H9 (cell line): ENCODE results near the gene ZMAT5. TPM values are rescaled to one million over a fixed set of nuclear protein-coding genes. Genes with fewer than 3 reads are reported as not detected.

Source experiments
- DNase-seq: peaks from one replicate; pipeline ENCODE4 v3.0.0-alpha.2; 2017
- H2AFZ ChIP-seq: one replicate; pipeline ENCODE4 v1.6.1; 2013; ENCODE audit warnings: mild to moderate bottlenecking, low read length, control low read depth, moderate library complexity
- H2AK5ac ChIP-seq: 2 replicates; pipeline ENCODE4 v1.6.1; 2013; ENCODE audit warnings: low read length, control low read depth, mixed read lengths; ENCODE audit not compliant: insufficient read length
- H2BK120ac ChIP-seq: one replicate; pipeline ENCODE4 v1.6.1; 2013; ENCODE audit warnings: low read depth, mild to moderate bottlenecking, low read length, control low read depth, inconsistent platforms; ENCODE audit not compliant: poor library complexity, severe bottlenecking
- H2BK12ac ChIP-seq: 2 replicates; pipeline ENCODE4 v1.6.1; 2013; ENCODE audit warnings: low read length, control low read depth, mixed read lengths, low read depth; ENCODE audit not compliant: insufficient read length
- H2BK15ac ChIP-seq: 2 replicates; pipeline ENCODE4 v1.6.1; 2013; ENCODE audit warnings: low read depth, low read length, control low read depth
- H2BK20ac ChIP-seq: one replicate; pipeline ENCODE4 v1.6.1; 2013; ENCODE audit warnings: low read depth, mild to moderate bottlenecking, low read length, control low read depth, inconsistent platforms; ENCODE audit not compliant: poor library complexity, severe bottlenecking
- H2BK5ac ChIP-seq: 2 replicates; pipeline ENCODE4 v1.6.1; 2013; ENCODE audit warnings: low read length, control low read depth, mixed read lengths; ENCODE audit not compliant: insufficient read length
- H3K14ac ChIP-seq: 2 replicates; pipeline ENCODE4 v1.6.1; 2013; ENCODE audit warnings: low read length, control low read depth; ENCODE audit not compliant: insufficient read depth
- H3K18ac ChIP-seq: 2 replicates; pipeline ENCODE4 v1.6.1; 2013; ENCODE audit warnings: low read depth, mild to moderate bottlenecking, mixed read lengths, low read length, control low read depth; ENCODE audit not compliant: insufficient read length
- H3K23ac ChIP-seq: 2 replicates; pipeline ENCODE4 v1.6.1; 2013; ENCODE audit warnings: low read length, control low read depth, mixed read lengths, low read depth; ENCODE audit not compliant: insufficient read length
- H3K23me2 ChIP-seq: 2 replicates; pipeline ENCODE4 v1.6.1; 2013; ENCODE audit warnings: low read depth, mild to moderate bottlenecking, mixed read lengths, low read length, control low read depth; ENCODE audit not compliant: insufficient read length, poor library complexity, severe bottlenecking
- H3K27ac ChIP-seq: 2 replicates; pipeline ENCODE4 v1.5.1; 2013; ENCODE audit warnings: low read length, control low read depth, mixed read lengths, low read depth; ENCODE audit not compliant: insufficient read length
- H3K27me3 ChIP-seq: 2 replicates; pipeline ENCODE4 v1.6.1; 2013; ENCODE audit warnings: low read length, control low read depth, inconsistent platforms; ENCODE audit not compliant: insufficient read depth
- H3K4ac ChIP-seq: 2 replicates; pipeline ENCODE4 v1.6.1; 2013; ENCODE audit warnings: low read depth, mild to moderate bottlenecking, control low read depth, inconsistent platforms, low read length, moderate library complexity
- H3K4me1 ChIP-seq: 2 replicates; pipeline ENCODE4 v1.6.1; 2013; ENCODE audit warnings: low read length, control low read depth, inconsistent platforms; ENCODE audit not compliant: insufficient read depth
- H3K4me2 ChIP-seq: 2 replicates; pipeline ENCODE4 v1.6.1; 2013; ENCODE audit warnings: low read length, control low read depth, mixed read lengths; ENCODE audit not compliant: insufficient read length, insufficient read depth
- H3K56ac ChIP-seq: 2 replicates; pipeline ENCODE4 v1.6.1; 2013; ENCODE audit warnings: low read depth, mild to moderate bottlenecking, mixed read lengths, low read length, control low read depth; ENCODE audit not compliant: insufficient read length
- H3K79me1 ChIP-seq: 2 replicates; pipeline ENCODE4 v1.6.1; 2013; ENCODE audit warnings: low read depth, mild to moderate bottlenecking, moderate library complexity, low read length, control low read depth, inconsistent platforms; ENCODE audit not compliant: insufficient read depth, poor library complexity, severe bottlenecking
- H3K79me2 ChIP-seq: 2 replicates; pipeline ENCODE4 v1.6.1; 2013; ENCODE audit warnings: low read length, control low read depth, inconsistent platforms; ENCODE audit not compliant: insufficient read depth
- H3K9ac ChIP-seq: 2 replicates; pipeline ENCODE4 v1.6.1; 2013; ENCODE audit warnings: low read length, control low read depth, mixed read lengths; ENCODE audit not compliant: insufficient read length; ENCODE audit errors: extremely low read depth
- H3K9me3 ChIP-seq: one replicate; pipeline ENCODE4 v1.6.1; 2013; ENCODE audit warnings: low read depth, low read length, inconsistent platforms; ENCODE audit not compliant: control insufficient read depth
- H3T11ph ChIP-seq: one replicate; pipeline ENCODE4 v1.6.1; 2013; ENCODE audit warnings: mild to moderate bottlenecking, low read length, control low read depth, inconsistent platforms
- H4K20me1 ChIP-seq: one replicate; pipeline ENCODE4 v1.6.1; 2013; ENCODE audit not compliant: control insufficient read depth, insufficient read length, insufficient read depth
- H4K5ac ChIP-seq: 2 replicates; pipeline ENCODE4 v1.6.1; 2013; ENCODE audit warnings: low read depth, mild to moderate bottlenecking, mixed read lengths, low read length, control low read depth; ENCODE audit not compliant: insufficient read length
- H4K8ac ChIP-seq: replicated peaks from 2 replicates; pipeline ENCODE4 v1.6.1; 2013; ENCODE audit warnings: low read length, control low read depth, mixed read lengths, low read depth; ENCODE audit not compliant: insufficient read length
- H4K91ac ChIP-seq: 2 replicates; pipeline ENCODE4 v1.6.1; 2013; ENCODE audit warnings: low read depth, mild to moderate bottlenecking, moderate library complexity, mixed read lengths, low read length, control low read depth; ENCODE audit not compliant: insufficient read length
- H3K27ac Mint-ChIP-seq, 3 experiments: 2 replicates in 2 of 3; 3 replicates in 1 of 3; pipeline ENCODE4 v1.8.0; 2020 to 2021; ENCODE audit warnings: mixed read lengths in 3 of 3, mild to moderate bottlenecking in 1 of 3, moderate library complexity in 1 of 3
- H3K27me3 Mint-ChIP-seq: 2 replicates; pipeline ENCODE4 v1.8.0; 2021; ENCODE audit warnings: low read depth, mild to moderate bottlenecking, moderate library complexity, mixed read lengths
- H3K36me3 Mint-ChIP-seq, 3 experiments: 2 replicates in 2 of 3; 3 replicates in 1 of 3; pipeline ENCODE4 v1.8.0; 2020 to 2021; ENCODE audit warnings: low read depth in 3 of 3, mixed read lengths in 3 of 3; ENCODE audit not compliant: insufficient read depth in 1 of 3
- H3K4me1 Mint-ChIP-seq, 2 experiments: 2 replicates each; pipeline ENCODE4 v1.8.0; 2020; ENCODE audit warnings: mixed read lengths in 2 of 2
- H3K4me3 Mint-ChIP-seq, 2 experiments: 2 replicates in 1 of 2; 3 replicates in 1 of 2; pipeline ENCODE4 v1.8.0; 2020 to 2021; ENCODE audit warnings: mild to moderate bottlenecking in 2 of 2, mixed read lengths in 2 of 2, moderate library complexity in 1 of 2
- H3K9me3 Mint-ChIP-seq, 2 experiments: 2 replicates in 1 of 2; 3 replicates in 1 of 2; pipeline ENCODE4 v1.8.0; 2020; ENCODE audit warnings: mild to moderate bottlenecking in 2 of 2, mixed read lengths in 2 of 2, moderate library complexity in 1 of 2
- CTCF ChIP-seq: fragments of 200-600 bp; sonication (generic); conservative IDR thresholded peaks from 3 replicates; pipeline ENCODE4 v1.8.0; 2021; ENCODE audit warnings: antibody characterized with exemption, mild to moderate bottlenecking
- WGBS: extraction: QIAGEN DNeasy Blood & Tissue Kit; methylation state at CpG from one replicate; pipeline ENCODE4 v1.1.7; 2013; ENCODE audit warnings: missing lambda C conversion rate, low lambda C conversion rate, mixed read lengths; ENCODE audit not compliant: insufficient read length; ENCODE audit errors: extremely low coverage; 5-methylcytosine and 5-hydroxymethylcytosine counted together
- total RNA-seq: library from RNA; stranded (reverse); gene quantifications from 2 replicates; pipeline ENCODE4 v1.2.1, GENCODE V29; 2021

Gene ZMAT5
- total RNA-seq, 1 experiment from 2014 or later, result 13.9 TPM

DNA sequence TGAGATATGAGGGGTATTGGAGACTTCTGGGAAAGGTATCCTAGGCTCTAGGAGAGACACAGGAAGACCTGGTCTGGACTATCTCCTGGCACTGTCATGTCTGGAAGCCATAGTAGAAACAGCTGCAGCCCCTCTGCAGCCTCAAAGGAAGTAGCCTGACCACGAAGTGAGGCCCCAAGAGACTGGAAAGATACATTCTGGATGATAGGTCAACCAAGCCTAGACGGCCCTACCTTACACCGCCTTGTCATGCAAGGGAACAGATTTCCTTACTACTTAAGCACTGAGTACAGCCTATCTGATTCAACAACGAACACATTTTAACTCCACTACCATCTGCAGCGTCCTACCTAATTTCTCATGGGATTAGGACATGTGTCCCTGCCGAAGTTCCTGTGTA lies 31.5 kb upstream of the ZMAT5 start:
- Histone ChIP-seq H2AK5ac (no peak overlapping the region), H2BK12ac (no peak overlapping the region), H3K79me1 (no peaks in the 10 kb centered on the region), H3K9ac (no peak overlapping the region), H3K23me2 (no peaks in the 10 kb centered on the region), H3K27me3 (no peaks in the 10 kb centered on the region), H3K4ac (no peak overlapping the region), H3K14ac (no peak overlapping the region), H3K27ac (no peak overlapping the region), H3T11ph (no peak overlapping the region), H4K91ac (no peak overlapping the region), H3K18ac (no peak overlapping the region), H2BK120ac (no peak overlapping the region), H4K8ac (no peak overlapping the region), H3K4me2 (no peak overlapping the region), H2BK20ac (no peak overlapping the region), H2BK5ac (no peak overlapping the region), H2AFZ (no peak overlapping the region), H3K9me3 (no peaks in the 10 kb centered on the region), H3K79me2 (no peaks in the 10 kb centered on the region), H3K56ac (no peak overlapping the region), H3K4me1 (no peaks in the 10 kb centered on the region), H2BK15ac (no peak overlapping the region), H3K23ac (no peak overlapping the region), H4K5ac (no peak overlapping the region), H4K20me1 (no peaks in the 10 kb centered on the region)
- no peaks in the 10 kb centered on the region for H3K9me3 Mint-ChIP-seq
- DNase-seq, result no peak
- no peaks in the 10 kb centered on the region for H3K27me3 Mint-ChIP-seq
- H3K36me3 Mint-ChIP-seq, result peaks cover 0 to 49% (median 6%) of the 10 kb centered on the region in 3 experiments; a peak in 4 of 7 replicates
- TF ChIP-seq CTCF, result no peak
- H3K4me1 Mint-ChIP-seq, result peaks cover 6 to 16% of the 10 kb centered on the region in 2 experiments
- H3K4me3 Mint-ChIP-seq, result no peak overlapping the region
- H3K27ac Mint-ChIP-seq, result no peak overlapping the region; a peak in 2 of 7 replicates
- WGBS, result no CpG with 5 or more reads among the region's 6 CpGs
